NCI-H748 treated with DMSO at 0.1 percent for 48 hours (cell line): Measurements from ENCODE around the gene PSAT1.
"Not testable (repeated sequence)": the region's sequence is repeated elsewhere in the genome, so short reads cannot be mapped to it uniquely, and the experiment has no call there.

Experiments used
- DNase-seq: peaks from one replicate; lab custom pipeline; 2025; lab: John Stamatoyannopoulos, UW

PSAT1 gene

DNA sequence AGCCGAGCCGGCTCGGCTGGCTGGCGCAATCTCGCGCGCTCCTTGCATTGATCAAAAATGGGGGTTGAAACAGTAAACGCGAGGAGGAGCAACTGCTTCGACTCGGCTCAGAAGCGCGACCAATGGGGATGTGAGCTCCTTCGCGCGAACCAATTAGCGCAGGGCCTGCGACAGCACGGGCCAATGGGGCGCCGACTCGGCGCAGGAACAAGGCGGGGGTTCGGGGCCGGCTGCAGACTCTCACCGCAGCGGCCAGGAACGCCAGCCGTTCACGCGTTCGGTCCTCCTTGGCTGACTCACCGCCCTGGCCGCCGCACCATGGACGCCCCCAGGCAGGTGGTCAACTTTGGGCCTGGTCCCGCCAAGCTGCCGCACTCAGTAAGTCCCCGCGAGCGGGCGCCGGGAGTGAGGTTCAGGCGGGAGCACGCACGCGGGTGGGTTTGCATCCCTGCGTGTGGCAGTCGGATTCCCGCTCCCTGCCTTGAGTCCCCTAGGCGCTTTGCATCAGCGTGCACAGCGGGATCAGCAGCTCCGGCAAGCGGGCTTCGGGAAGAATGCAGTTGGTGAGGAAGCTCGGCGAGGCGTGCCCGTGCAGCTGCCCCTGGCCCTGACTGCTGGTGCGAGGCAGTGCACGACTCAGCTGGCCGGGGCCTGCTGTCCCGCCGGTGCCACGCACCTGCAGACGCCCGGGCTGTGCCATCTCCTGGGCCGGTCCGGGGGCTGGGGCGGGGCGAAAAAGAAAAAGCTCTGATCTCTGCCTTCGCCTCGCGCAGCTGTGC, at the start of gene PSAT1:
Gene PSAT1 (plus strand): TSS at position 233 of the 779 bp plus-strand sequence. CDS start 86 bp downstream, at position 319.
- peak; percentile 81 for DNase-seq

DNA sequence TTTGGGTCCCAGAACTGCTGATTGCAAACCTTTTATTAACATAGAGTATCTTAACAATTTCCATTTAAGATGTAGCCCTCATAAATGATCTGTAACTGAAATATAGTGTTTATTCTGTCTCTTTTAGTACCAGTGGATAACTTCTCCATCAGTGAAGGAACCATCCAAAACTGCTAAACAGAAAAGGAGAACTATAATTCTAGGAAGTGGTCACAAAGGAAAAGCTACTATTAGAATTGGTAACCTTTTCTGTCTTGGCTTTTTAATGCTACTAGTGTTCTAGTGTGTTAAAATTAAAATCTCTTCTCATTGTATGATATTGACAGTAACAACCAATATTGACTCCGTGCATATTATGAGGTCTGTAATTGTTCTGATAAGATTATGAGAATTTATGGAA, 48.3 kb upstream of the PSAT1 start:
- DNase-seq = no peak

DNA sequence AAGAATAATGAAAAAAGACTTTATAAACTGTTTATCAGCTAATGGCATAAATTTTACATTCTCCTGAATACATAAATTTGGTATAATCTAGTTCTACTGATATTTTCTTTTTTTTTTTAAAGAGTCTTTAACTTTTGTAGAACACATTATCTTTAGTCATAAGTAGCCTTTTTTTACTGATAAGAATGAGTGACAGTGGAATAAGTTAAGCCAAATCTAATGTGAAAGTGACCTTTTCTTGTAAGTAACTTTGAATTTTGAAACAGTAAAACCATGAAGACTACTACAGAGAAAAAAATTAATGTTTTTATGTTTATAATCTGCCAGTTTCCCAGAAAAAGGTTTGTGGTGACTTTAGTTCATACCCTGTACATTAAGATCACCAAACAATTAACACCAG, 47.4 kb upstream of the PSAT1 start:
- DNase-seq = no peak

DNA sequence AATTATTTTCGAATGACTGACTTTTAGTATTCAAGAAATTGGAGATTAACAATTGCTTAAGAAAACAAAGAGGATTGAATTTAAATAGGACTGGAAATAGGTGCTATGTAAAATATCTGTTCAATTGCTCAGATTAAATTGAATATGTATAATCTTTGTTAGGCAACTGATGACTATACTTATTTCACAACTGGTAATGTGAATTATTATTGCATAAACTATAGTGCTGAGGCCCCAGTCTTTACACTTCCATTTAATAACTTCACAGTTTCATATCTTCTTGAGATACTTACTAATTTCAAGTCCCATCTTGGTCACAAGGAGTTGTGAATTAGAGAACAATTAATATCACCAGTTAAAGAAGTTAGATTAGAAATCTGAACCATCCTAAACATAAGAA, 44.3 kb upstream of the PSAT1 start:
- no peak for DNase-seq

DNA sequence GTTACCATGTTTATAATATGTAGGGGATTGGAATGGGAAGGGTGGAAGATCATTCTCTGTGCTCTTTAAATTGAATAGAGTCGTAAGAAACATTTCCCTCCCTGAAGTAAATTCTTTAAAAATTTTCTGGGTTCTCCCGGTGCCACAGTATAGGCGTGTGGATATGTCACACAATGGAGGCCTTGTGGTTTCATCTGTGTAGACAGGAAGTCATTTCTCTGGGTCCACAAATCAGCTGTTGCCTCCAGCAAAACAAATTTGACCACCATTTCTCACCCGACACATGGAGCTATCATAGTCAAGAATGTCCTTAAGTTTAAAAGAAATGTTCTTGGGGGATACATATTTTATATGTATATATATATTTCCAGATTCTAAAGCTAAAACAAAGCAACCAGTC, 43.6 kb upstream of the PSAT1 start:
- no peak for DNase-seq

DNA sequence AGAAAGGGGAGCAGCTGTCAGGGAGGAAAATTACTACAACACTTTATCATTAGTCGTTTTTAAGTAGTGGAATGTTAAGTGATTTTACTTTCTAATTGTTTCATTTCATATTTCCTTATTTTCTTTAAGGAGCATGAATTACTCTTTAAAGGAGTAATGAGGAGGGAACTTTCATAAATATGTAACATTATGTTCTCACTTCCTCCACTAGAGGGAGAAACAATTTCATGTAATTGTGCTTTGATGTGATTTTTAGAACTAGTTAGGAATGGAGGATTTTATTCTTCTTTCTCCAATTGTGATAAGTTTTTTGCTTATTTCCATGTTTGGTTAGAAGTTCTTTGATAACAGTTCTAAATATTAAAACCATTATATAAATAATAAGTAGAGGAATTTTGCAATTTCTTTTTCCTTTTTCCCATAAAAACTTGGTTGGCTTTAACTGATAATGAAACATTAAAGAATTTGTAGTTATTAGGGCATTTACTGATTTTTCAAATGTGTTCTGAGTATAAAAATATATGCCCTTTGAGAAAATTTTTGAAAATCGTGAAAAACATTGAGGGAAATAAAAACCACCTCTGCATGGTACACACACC, 35.4 kb upstream of the PSAT1 start:
- no peak for DNase-seq

DNA sequence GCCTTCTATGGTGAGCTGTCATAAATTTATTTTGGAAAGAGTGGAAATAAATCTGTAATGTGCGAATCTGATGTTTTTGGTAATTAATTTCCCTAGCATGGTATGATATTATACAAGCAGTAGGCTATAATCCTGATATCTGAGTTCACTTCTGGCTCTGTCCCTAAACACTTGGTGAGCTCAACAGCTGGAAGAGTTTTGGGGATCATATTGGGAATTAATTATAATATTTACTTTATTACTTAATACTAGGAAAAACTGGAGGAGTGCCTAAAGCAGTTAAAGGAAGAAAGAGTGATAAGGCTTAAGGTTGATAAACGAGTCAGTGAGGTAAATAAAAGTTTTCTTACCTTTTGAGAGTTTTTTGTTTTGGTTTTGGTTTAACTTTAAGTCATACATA, 34.3 kb upstream of the PSAT1 start:
- DNase-seq = no peak

DNA sequence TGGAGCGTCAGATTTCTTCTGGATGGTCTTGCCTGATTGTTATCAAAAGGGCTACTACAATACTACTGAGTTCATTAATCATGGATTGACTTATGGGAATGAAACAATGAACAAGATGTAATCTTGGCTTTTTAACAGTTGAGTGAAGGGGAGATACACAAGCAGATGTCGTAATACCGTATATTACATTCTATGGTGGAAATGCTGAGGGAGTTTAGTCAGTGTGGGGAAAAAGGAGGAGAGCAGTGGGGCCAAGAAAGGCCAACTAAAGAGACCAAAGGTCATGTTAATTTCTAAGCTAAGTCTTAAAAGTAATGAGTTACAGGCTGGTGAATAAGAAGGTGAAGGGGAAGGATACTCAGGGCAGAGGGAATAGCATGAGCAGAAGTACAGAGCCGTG, 29.0 kb upstream of the PSAT1 start:
- DNase-seq = no peak

DNA sequence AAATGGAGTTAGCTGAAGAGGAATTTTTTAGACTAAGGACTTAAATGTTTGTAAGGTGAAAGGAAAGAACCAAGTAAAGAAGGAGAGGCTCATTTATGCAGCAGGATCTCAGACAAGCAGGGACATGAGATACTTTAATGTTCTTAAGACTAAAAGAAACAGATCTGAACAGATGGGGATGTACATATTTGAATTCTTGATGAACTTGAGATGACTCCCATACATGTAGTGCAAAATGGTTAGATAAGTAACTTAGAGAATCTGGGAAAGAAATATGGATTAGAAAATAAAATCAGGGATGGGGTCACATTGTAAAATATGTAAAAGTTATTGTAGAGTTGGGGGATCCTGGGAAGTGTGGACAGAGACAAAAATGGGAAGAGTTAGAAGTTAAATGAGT, 27.1 kb upstream of the PSAT1 start:
- DNase-seq = no peak

DNA sequence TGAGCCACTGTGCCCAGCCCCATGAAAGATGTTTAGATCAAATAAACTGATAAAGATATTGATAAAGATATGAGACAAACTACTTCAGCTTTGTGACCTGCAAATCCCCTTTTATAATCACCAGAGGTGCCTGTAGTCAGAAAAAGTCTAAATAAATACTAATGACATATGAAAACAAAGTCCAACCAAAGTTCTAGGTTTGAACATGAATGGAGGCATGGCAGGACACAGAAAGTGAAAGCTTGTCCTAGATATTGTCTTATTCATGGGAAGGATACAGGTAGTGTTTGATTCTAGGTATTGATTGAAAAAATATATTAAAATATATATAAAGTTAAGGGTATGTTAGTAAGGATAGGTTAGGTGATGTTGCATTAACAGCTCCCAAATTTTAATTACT, 24.6 kb upstream of the PSAT1 start:
- no peak for DNase-seq

DNA sequence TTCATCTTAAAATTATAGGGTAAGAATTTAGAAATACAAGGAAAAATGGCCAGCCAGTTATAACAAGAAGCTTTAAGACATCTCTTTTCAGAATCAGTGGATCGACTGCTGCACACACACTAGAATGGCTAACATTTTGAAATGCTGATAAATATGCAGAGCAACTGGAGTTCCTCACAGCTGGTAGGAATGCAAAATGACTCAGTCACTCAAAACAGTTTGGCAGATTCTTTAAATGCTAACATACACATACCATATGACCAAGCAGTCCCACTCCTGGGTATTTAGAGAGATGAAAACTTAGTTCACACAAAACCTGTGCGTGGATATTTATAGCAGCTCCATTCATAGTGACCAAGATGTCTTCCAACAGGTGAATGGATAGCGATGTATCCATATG, 23.2 kb upstream of the PSAT1 start:
- DNase-seq = no peak

DNA sequence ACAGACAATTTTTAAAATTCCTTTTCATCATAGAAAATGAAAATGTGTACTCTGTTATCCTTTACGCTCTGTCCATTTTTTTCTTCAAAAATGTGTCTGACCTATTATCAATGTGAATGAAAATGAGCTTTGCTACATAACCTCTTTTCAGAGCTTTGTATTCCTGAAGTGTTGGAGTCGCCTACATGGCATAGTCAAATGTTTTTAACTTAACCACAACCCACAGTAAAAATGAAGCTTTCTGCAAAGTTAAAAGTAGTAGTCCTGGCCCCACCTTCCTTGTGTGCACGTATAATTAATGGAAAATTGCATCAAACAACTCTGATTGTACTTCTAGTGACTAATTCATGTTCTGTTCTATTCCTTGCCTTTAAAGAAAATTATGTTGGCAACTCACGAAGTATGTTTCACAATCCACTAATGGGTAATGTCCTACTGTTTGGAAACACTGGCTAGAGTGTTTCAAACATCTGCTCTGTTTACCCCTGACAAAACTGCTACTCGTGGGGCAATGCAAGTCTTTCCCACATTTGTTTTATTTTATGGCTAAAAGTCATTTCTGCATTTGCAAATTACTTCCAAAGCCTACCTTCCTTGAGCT, 18.6 kb upstream of the PSAT1 start:
- DNase-seq = no peak

DNA sequence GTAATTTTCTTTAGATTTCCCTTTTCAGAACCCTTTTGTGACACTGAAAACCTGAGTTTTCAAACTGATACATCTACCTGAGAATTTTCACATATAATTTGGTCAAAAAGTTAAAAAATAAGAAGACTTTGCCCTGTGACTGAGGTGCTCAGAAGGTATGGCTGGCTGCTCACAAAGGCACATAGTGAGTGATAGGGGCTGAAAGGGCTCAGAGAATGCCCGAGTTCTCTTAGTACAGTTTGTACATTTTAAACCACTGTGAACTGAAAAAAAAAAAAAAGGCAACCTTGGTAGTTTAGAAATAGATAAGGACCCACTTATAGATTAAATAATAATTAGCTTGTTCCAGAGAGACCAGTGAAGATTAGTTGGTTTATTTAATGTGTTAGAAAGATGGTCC, 18.1 kb upstream of the PSAT1 start:
- no peak for DNase-seq

DNA sequence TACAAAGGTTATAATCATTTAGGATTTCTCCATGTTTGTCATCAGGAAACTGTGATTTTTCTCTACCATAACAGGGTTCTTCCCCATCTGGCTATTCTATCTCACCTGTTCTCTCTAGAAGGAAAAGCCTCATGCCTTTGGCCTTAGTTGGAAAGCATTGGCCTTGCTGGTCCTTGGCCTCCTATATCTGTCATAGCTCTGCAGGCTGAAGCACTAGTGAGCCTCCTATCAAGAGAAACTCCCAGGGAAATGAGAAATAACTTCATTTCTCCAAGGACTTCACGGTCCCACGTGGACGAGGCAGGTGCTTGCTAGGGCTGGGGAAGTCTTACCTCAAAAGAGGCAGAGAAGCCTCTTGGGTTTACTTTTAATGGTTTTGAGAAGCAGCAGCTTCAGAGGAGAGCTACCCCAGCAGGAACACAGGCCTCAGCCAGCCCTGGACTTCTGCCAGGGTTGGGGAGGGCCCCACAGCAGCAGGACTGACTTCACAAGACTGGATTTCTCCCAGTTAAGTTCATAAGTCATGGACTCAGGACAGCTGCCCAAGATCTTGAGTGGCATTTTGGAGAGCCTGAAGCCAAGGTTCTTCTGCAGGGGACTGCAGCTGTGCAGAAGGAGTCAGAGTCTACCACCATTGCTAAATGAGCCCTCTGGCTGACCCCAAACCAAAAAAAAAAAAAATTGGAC, 15.8 kb upstream of the PSAT1 start:
- no peak for DNase-seq

DNA sequence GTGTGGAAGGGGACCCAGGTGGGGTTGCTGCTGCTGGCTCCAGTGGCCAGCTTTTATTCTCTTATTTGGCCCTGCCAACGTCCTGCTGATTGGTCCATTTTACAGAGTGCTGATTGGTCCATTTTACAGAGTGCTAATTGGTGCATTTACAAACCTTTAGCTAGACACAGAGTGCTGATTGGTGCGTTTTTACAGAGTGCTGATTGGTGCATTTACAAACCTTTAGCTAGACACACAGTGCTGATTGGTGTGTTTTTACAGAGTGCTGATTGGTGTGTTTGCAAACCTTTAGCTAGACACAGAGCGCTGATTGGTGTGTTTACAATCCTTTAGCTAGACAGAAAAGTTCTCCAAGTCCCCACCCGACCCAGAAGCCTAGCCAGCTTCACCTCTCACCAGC, 12.7 kb upstream of the PSAT1 start:
- DNase-seq = not testable (repeated sequence)

DNA sequence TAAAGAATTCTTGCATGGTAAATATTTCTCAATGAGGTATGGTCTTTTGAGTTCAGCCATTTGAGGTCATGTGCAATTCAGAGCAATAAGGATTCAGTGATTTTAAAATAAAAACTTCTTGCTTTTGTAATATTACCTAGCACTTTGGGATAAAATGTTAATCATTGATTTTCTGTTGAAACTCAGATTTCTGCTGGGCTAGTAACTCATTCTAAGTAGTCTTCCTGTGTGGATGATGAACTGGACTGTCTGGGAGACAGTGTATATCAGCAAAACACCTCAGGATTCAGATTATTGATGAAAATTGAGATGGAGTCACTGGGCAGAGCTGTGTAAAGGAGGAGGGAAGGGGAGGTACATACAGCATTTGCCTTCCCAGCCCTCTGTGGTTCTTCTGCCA, 10.8 kb upstream of the PSAT1 start:
- no peak for DNase-seq

DNA sequence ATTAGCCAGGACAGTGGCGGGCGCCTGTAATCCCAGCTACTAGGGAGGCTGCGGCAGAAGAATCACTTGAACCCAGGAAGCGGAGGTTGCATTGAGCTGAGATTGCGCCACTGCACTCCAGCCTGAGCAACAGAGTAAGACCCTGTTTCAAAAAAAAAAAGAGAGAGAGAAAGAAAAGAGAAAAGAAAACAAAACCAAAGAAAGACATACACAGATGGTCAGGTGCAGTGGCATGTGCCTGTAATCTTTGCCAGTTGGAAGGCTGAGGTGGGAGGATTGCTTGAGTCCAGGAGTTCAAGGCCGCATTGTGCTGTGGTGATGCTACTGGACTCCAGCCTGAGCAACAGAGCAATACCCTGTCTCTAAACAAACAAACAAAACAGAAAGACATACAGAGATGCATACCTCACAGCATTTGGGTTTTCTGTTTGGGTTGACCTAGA, 10.0 kb upstream of the PSAT1 start:
- DNase-seq = no peak

DNA sequence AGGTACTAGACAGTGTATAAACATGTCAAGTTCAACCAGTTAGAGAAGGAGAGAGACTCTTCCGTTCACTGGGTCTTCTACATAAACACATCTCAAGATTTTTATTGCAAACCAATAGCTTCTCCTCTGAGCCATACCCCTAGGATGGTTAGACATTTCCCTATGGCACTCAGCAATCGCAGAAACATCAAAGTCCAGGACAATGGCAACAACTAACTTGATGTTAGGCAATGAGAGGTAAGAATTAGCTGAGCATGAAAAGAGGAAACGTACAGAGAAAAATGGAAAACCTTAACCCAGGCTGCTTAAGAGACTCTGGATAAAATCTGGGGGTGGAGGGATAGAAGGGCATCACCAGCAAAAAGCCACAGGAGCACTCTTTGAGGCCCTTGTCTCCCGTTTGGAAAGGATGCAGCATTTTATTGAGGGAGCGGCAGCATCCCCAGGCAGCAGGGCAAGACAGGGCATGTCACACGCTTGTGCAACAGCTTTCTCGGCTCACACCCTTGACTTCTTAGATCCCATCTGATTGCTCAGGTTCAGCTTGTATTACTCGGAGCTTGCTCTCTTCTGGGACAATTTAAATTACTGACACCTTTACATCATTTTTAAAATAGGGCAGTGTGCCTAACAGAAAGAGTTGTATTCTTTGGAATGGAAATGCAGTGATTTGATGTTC, 8.6 kb upstream of the PSAT1 start:
- no peak for DNase-seq

DNA sequence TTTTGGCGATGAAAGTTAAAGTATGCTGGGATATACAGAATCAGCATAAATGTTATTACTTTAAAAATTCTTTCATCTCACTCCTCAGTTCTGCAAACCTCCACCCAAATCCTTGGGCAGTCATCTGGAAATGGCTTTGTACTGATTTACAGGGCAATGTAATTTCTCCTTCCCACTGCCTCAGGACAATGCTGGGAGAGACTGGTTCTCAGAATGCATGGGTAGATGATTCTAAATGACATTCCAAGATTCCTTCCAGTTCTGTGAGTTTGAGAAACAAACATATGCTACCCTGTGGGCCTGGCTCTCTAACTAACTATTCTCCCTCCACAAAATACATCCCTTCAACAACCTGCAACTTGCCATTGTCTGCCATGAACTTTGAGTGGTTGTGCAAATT, 7.5 kb upstream of the PSAT1 start:
- DNase-seq = no peak

DNA sequence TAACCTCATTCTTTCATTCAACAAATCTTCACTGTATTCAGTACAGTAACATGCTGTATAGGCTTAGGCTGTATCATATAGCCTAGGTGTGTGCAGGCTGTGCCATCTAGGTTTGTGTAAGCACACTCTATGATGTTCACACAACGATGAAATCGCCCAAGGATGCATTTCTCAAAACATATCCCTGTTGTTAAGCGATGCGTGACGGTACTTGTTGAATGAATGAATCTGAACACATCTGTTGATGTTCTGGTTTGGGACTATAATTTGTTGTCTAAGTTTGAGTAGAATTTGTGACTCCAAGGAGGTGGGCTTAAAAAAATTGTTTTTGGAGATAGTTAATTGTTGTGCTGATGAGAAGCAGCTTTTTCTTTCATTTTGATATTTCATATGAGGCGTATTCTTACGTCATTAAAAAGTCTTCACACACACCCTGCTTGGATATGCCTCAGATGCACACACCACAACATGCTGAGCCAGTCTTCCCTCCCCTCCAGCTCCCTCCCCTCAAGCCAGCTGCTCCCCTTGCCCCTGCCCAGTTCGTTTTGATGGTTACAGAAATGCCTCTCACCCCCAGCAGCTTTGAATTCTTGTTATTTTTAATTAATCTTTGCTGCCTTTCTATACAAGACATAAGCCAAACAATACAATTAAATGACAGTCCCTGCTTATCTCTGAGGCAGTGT, 5.5 kb upstream of the PSAT1 start:
- DNase-seq = no peak

DNA sequence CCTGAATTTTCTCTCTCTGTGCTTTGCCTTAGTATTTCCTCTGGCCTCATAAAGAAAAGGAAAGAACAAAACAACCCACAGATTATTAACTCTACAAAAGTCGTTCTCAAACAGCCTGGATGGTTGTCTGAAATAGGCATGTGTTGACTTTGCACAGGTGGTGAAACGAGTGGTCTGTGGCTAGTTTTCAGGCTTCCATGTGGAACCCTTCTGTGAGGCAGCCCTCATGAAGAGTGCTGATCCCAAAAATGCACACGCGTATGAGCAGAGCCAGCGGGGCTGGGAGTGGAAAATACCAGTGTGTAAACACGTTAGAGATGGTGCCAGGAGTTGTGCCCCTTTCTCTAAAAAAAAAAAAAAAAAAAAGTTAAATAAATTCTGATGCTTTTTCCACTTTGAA, 4.9 kb upstream of the PSAT1 start:
- DNase-seq = no peak
